ENCODE results near the gene IPO13. TPM values are rescaled to one million over a fixed set of nuclear protein-coding genes. Genes with fewer than 3 reads are reported as not detected.

IPO13 gene
- total RNA-seq, 2 donors from 2014 or later, result 10.4 to 29.3 TPM

DNA sequence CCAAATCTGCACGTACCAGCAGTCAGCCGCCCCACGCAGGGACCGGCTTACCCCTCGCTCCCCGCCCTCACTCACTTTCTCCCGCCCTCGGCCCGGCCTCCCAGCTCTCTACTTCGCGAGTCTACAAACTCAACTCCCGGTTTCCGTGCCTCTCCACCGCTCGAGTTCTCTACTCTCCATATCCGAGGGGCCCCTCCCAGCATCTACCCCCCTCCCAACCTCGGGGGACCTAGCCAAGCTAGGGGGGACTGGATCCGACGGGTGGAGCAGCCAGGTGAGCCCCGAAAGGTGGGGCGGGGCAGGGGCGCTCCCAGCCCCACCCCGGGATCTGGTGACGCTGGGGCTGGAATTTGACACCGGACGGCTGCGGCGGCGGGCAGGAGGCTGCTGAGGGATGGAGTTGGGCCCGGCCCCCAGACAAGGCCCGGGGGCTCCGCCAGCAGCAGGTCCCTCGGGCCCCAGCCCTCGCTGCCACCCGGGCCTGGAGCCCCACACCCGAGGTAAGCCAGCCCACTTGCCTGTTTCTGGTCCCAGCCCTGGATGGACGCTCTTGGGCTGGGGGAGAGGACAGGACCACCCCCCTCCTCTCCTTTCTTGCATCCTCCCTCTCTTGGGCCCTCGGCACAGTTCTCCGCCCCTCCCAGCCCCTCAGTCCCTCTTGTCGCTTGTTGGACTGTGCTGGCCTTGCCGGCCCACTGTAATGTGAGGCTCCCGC lies 13.2 kb upstream of the IPO13 start, which contains the start of gene ARTN:
Gene ARTN, plus strand, starts transcription at position 416 of the 715 bp plus-strand sequence. CDS start 1,856 bp downstream, outside the sequence.
- H3K27me3 ChIP-seq, result no peaks in the 10 kb centered on the region
- DNase-seq, result peak; percentile 26 to 66 (median 52)
- H3K27ac ChIP-seq, result peak within 1 kb of the TSS; percentile 7 to 60 (median 42)
- peak; percentile 31 for ATAC-seq
- no peaks in the 10 kb centered on the region for H3K9me3 ChIP-seq
- WGBS, 2 donors, result 3 to 4% methylated on average over 27 to 41 of the region's 42 CpGs
- intact Hi-C loops (cut with DNase I), result loop anchor here (10.0 kb wide), 1 partner anchor 169 kb away; no protein-coding TSS in a partner anchor
- TF ChIP-seq, protein P1, sequence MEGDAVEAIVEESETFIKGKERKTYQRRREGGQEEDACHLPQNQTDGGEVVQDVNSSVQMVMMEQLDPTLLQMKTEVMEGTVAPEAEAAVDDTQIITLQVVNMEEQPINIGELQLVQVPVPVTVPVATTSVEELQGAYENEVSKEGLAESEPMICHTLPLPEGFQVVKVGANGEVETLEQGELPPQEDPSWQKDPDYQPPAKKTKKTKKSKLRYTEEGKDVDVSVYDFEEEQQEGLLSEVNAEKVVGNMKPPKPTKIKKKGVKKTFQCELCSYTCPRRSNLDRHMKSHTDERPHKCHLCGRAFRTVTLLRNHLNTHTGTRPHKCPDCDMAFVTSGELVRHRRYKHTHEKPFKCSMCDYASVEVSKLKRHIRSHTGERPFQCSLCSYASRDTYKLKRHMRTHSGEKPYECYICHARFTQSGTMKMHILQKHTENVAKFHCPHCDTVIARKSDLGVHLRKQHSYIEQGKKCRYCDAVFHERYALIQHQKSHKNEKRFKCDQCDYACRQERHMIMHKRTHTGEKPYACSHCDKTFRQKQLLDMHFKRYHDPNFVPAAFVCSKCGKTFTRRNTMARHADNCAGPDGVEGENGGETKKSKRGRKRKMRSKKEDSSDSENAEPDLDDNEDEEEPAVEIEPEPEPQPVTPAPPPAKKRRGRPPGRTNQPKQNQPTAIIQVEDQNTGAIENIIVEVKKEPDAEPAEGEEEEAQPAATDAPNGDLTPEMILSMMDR (IDR thresholded peaks at IDR 0.05), result no peak
- TF ChIP-seq POLR2A (IDR thresholded peaks at IDR 0.05), result peak in 2 of 3 donors; percentile 36 to 44
- H3K4me3 ChIP-seq, result no peak within 1 kb of the TSS
- H3K36me3 ChIP-seq (replicated peaks in 1 of 2; ENCODE audit: insufficient read depth in 1 of 2, low read depth in 2 of 2), result no peaks in the 10 kb centered on the region
- peaks cover 45% of the 10 kb centered on the region for H3K4me1 ChIP-seq

GRCh38 chr1:43934101-43934985 lies 12.4 kb upstream of the IPO13 start:
- Histone ChIP-seq H3K4me1 (peaks cover 45% of the 10 kb centered on the region), H3K27ac (peak overlapping the region; percentile 7 to 60 (median 42)), H3K36me3 (replicated peaks in 1 of 2; ENCODE audit: insufficient read depth in 1 of 2, low read depth in 2 of 2) (no peaks in the 10 kb centered on the region), H3K9me3 (no peaks in the 10 kb centered on the region), H3K4me3 (no peak overlapping the region), H3K27me3 (no peaks in the 10 kb centered on the region)
- intact Hi-C loops (cut with DNase I), result loop anchor here (10.0 kb wide), 1 partner anchor 170 kb away; no protein-coding TSS in a partner anchor
- no peak for TF ChIP-seq POLR2A (IDR thresholded peaks at IDR 0.05)
- TF ChIP-seq, protein P1 (IDR thresholded peaks at IDR 0.05), result peak; percentile 49 to 72 (median 61)
- DNase-seq, result peak; percentile 72 to 83 (median 80)
- peak; percentile 54 for ATAC-seq
- WGBS, 2 donors, result 15 to 48% methylated on average over 7 to 12 of the region's 13 CpGs

- Histone ChIP-seq H3K4me3 (no peak overlapping the region), H3K4me1 (peaks cover 45% of the 10 kb centered on the region), H3K27ac (peak overlapping the region in 3 of 4 donors; percentile 77 to 84 (median 80)), H3K27me3 (no peaks in the 10 kb centered on the region), H3K9me3 (no peaks in the 10 kb centered on the region), H3K36me3 (replicated peaks in 1 of 2; ENCODE audit: insufficient read depth in 1 of 2, low read depth in 2 of 2) (no peaks in the 10 kb centered on the region)
- DNase-seq (no peak), ATAC-seq (no peak)
- 53 to 57% methylated on average over 5 of the region's 5 CpGs for WGBS, 2 donors
- TF ChIP-seq, protein P1 (IDR thresholded peaks at IDR 0.05), result no peak
- no peak for TF ChIP-seq POLR2A (IDR thresholded peaks at IDR 0.05)
- intact Hi-C loops (cut with DNase I), result loop anchor here (10.0 kb wide), 1 partner anchor 170 kb away; no protein-coding TSS in a partner anchor
These were observed 11.8 kb upstream of the IPO13 start for GRCh38 chr1:43934986-43935324.

- Histone ChIP-seq H3K4me1 (peaks cover 45% of the 10 kb centered on the region), H3K9me3 (no peaks in the 10 kb centered on the region), H3K36me3 (replicated peaks in 1 of 2; ENCODE audit: insufficient read depth in 1 of 2, low read depth in 2 of 2) (no peaks in the 10 kb centered on the region), H3K4me3 (peak overlapping the region in 1 of 2 donors; percentile 44), H3K27me3 (no peaks in the 10 kb centered on the region), H3K27ac (peak overlapping the region; percentile 65 to 84 (median 78))
- DNase-seq (peak; percentile 72 to 87 (median 86)), ATAC-seq (peak; percentile 74)
- 6 to 11% methylated on average over 8 to 25 of the region's 48 CpGs for WGBS, 2 donors
- TF ChIP-seq, protein P1 (IDR thresholded peaks at IDR 0.05), result peak in 1 of 7 experiments; percentile 2
- TF ChIP-seq POLR2A (IDR thresholded peaks at IDR 0.05), result peak; percentile 44 to 69 (median 66)
- intact Hi-C loops (cut with DNase I), result loop anchor here (10.0 kb wide), 1 partner anchor 171 kb away; no protein-coding TSS in a partner anchor
These were observed 10.9 kb upstream of the IPO13 start for GRCh38 chr1:43935711-43936427.
